MCF 10A (cell line): Measurements from ENCODE around the gene RPL41. TPM values are rescaled to one million over a fixed set of nuclear protein-coding genes. Genes with fewer than 3 reads are reported as not detected.
A peak's percentile ranks its signal among the peaks of the same experiment; 100 is the strongest.

Experiments
- BruUV-seq: library from RNA; stranded (reverse); fragments of 400-500 nt; replicated peaks from 2 replicates; lab custom pipeline; 2021; lab: Mats Ljungman, UMichigan
- CTCF ChIA-PET: fragments of 300-600 bp; sonication (Branson Sonifier 250); formaldehyde crosslinking; extraction: SDS; loops from one replicate; lab custom pipeline; 2021; ENCODE audit warnings: antibody characterized with exemption, inconsistent platforms; lab: Yijun Ruan, JAX
- POLR2A ChIA-PET: fragments of 300-600, 350-650 bp; sonication (Branson Sonifier 250); formaldehyde crosslinking; extraction: SDS; loops from one replicate; lab custom pipeline; 2020; ENCODE audit warnings: antibody characterized with exemption, inconsistent platforms; lab: Yijun Ruan, JAX
- DNase-seq: peaks from one replicate; pipeline ENCODE4 v3.0.0-alpha.2; 2018; ENCODE audit not compliant: unreplicated experiment
- H3K27ac Mint-ChIP-seq: one replicate; pipeline ENCODE4 v1.8.0; 2022; ENCODE audit warnings: mild to moderate bottlenecking, low read depth, mixed read lengths; ENCODE audit not compliant: unreplicated experiment
- H3K27me3 Mint-ChIP-seq: one replicate; pipeline ENCODE4 v1.8.0; 2022; ENCODE audit warnings: mixed read lengths; ENCODE audit not compliant: insufficient read depth, unreplicated experiment
- H3K36me3 Mint-ChIP-seq: one replicate; pipeline ENCODE4 v1.8.0; 2022; ENCODE audit warnings: mild to moderate bottlenecking, moderate library complexity, mixed read lengths; ENCODE audit not compliant: insufficient read depth, unreplicated experiment
- H3K4me1 Mint-ChIP-seq: one replicate; pipeline ENCODE4 v1.8.0; 2022; ENCODE audit warnings: mixed read lengths; ENCODE audit not compliant: insufficient read depth, unreplicated experiment
- H3K4me3 Mint-ChIP-seq: one replicate; pipeline ENCODE4 v1.8.0; 2022; ENCODE audit warnings: mild to moderate bottlenecking, moderate library complexity, mixed read lengths; ENCODE audit not compliant: unreplicated experiment
- H3K9me3 Mint-ChIP-seq: one replicate; pipeline ENCODE4 v1.8.0; 2022; ENCODE audit warnings: mixed read lengths; ENCODE audit not compliant: unreplicated experiment
- intact Hi-C: fragments of 100-400 bp; cut with micrococcal nuclease; formaldehyde crosslinking; loops from 2 replicates; pipeline ENCODE4 v1.14.1; 2022
- total RNA-seq: library from RNA; stranded (reverse); gene quantifications from 2 replicates; pipeline ENCODE4 v1.2.3, GENCODE V29; 2022
- TF ChIP-seq, protein P1 (sequence below): fragments of 200-600 bp; IDR thresholded peaks from one replicate; pipeline ENCODE4 v1.8.0; 2022; ENCODE audit warnings: antibody characterized with exemption, mild to moderate bottlenecking; ENCODE audit not compliant: unreplicated experiment

The RPL41 gene
- total RNA-seq, 1 experiment from 2014 or later: 4,734 TPM

GRCh38 chr12:56160193-56160763, 43.8 kb downstream of the RPL41 start:
- Mint-ChIP-seq H3K36me3 (peaks cover 81% of the 10 kb centered on the region), H3K27ac (peak overlapping the region; percentile 100), H3K9me3 (no peaks in the 10 kb centered on the region), H3K4me3 (peak overlapping the region; percentile 97), H3K27me3 (no peaks in the 10 kb centered on the region), H3K4me1 (peaks cover 26% of the 10 kb centered on the region)
- intact Hi-C loops: no loop called here
- POLR2A ChIA-PET: interaction anchor here (0.7 to 7.6 kb wide), 12 partner anchors 9 to 230 kb away, joined by 3 to 146 read pairs (median 12); partner anchors contain the start of genes COQ10A, ESYT1, MYL6B and RNF41
- TF ChIP-seq, protein P1, sequence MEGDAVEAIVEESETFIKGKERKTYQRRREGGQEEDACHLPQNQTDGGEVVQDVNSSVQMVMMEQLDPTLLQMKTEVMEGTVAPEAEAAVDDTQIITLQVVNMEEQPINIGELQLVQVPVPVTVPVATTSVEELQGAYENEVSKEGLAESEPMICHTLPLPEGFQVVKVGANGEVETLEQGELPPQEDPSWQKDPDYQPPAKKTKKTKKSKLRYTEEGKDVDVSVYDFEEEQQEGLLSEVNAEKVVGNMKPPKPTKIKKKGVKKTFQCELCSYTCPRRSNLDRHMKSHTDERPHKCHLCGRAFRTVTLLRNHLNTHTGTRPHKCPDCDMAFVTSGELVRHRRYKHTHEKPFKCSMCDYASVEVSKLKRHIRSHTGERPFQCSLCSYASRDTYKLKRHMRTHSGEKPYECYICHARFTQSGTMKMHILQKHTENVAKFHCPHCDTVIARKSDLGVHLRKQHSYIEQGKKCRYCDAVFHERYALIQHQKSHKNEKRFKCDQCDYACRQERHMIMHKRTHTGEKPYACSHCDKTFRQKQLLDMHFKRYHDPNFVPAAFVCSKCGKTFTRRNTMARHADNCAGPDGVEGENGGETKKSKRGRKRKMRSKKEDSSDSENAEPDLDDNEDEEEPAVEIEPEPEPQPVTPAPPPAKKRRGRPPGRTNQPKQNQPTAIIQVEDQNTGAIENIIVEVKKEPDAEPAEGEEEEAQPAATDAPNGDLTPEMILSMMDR: no peak
- BruUV-seq: no TSS peak
- DNase-seq: no peak
- CTCF ChIA-PET: interaction anchor here (1.1 to 6.1 kb wide), 6 partner anchors 24 to 41 kb away, joined by 3 to 36 read pairs (median 10); partner anchors contain the start of genes ESYT1, SMARCC2 and ZC3H10

DNA sequence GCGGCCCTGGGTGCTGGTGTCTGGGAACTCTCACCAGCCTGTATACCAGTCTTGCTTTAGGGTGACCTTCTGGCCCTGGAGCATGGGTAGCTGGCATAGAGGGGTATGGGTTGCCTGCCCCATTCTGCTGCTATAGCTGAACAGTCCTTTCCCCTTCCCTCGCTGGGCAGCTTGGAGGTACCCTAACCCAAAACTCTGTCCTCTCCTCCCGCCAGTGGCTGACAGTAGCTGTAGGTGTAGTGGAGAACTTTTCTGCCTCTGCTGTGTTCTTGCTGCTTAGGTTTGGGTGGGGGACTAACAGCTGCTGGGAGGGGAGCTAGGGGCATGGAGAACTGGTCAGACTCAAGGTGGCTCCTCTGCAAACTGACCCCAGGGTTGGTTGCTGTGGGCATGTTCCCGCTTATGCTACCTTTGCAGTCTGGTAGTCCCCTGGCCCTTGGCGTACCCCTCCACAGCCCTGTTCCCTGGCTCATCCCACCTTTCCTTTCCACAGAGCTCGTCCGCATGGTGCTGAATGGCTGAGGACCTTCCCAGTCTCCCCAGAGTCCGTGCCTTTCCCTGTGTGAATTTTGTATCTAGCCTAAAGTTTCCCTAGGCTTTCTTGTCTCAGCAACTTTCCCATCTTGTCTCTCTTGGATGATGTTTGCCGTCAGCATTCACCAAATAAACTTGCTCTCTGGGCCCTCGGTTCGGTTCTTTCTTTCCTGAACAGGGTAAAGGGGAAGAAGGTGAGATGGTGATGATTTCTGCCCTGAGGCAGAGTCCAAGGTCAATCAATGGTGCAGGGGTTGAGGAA, 44.7 kb downstream of the RPL41 start:
- ChIA-PET POLR2A (interaction anchor here (0.6 to 7.6 kb wide), 10 partner anchors 8 to 231 kb away, joined by 3 to 146 read pairs (median 11); partner anchors contain the start of genes ESYT1, MYL6B, RPL41 and SMARCC2), CTCF (interaction anchor here (1.1 to 6.1 kb wide), 7 partner anchors 15 to 61 kb away, joined by 3 to 36 read pairs (median 3); partner anchors contain the start of genes ESYT1, RNF41, SMARCC2 and ZC3H10)
- no TSS peak for BruUV-seq
- H3K4me1 Mint-ChIP-seq: peaks cover 26% of the 10 kb centered on the region
- H3K27me3 Mint-ChIP-seq: no peaks in the 10 kb centered on the region
- H3K36me3 Mint-ChIP-seq: peaks cover 83% of the 10 kb centered on the region
- peak overlapping the region; percentile 100 for H3K27ac Mint-ChIP-seq
- H3K4me3 Mint-ChIP-seq: peak overlapping the region; percentile 97
- no peak for DNase-seq
- intact Hi-C loops: no loop called here
- H3K9me3 Mint-ChIP-seq: no peaks in the 10 kb centered on the region
- TF ChIP-seq, protein P1: no peak

DNA sequence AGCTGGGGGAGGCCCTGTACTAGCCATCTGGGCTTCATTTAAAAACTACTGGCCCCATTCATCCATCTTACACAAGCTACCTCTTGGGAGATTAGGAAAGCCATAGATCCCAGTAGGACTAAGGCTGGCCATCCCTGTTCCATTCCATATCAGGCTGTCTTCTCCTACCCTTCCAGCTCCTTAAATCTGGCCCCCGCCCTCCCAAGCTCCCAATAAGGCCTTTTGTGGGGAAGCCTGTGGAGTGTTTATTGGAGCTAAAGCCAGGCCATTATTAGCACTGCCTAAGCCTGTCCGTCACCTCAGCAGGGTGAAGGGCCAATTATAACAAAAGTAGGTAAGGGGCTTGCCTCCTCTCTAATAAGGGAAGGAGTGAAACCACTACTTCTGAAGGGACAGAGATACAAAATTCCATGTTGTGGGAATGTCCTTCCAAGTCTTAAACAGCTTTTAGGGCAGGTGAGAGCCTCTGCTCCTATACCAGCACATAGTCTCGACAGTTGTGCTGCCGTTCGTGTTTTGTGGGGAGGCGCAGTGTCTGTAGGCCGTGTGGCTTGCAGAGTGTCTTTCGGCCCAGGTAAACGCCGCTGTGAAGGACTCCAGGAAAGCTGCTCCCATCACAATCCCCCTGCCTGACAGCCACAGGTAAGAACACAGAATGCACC, 45.4 kb downstream of the RPL41 start:
- H3K27me3 Mint-ChIP-seq: no peaks in the 10 kb centered on the region
- DNase-seq: no peak
- H3K4me3 Mint-ChIP-seq: peak overlapping the region; percentile 97
- peak overlapping the region; percentile 29 for H3K27ac Mint-ChIP-seq
- peaks cover 26% of the 10 kb centered on the region for H3K4me1 Mint-ChIP-seq
- CTCF ChIA-PET: interaction anchor here (0.7 to 6.1 kb wide), 8 partner anchors 14 to 1479 kb away, joined by 3 to 36 read pairs (median 3); partner anchors contain the start of genes ESYT1, RNF41, SMARCC2 and ZC3H10
- intact Hi-C loops: no loop called here
- H3K36me3 Mint-ChIP-seq: peaks cover 90% of the 10 kb centered on the region
- BruUV-seq: no TSS peak
- TF ChIP-seq, protein P1: no peak
- H3K9me3 Mint-ChIP-seq: no peaks in the 10 kb centered on the region
- POLR2A ChIA-PET: interaction anchor here (1.1 to 7.6 kb wide), 5 partner anchors 9 to 43 kb away, joined by 3 to 146 read pairs (median 70); partner anchors contain the start of genes ESYT1, MYL6B, RPL41 and SMARCC2
